DOHH2 (cell line): ENCODE measurements around the gene LRRC42.

Source experiments
- CTCF ChIP-seq: fragments of 200-600 bp; sonication (generic); IDR thresholded peaks from one replicate; pipeline ENCODE4 v1.5.1; 2014; ENCODE audit warnings: antibody characterized with exemption, mild to moderate bottlenecking, low read depth, low read length; ENCODE audit not compliant: poor library complexity, severe bottlenecking
- EZH2phosphoT487 ChIP-seq: fragments of 200-600 bp; sonication (generic); IDR thresholded peaks from 2 replicates; pipeline ENCODE4 v1.6.1; 2017; ENCODE audit warnings: borderline replicate concordance, mild to moderate bottlenecking, antibody characterized with exemption, low read length, moderate library complexity, mixed read lengths

- TF ChIP-seq CTCF = no peak
- TF ChIP-seq EZH2phosphoT487 = no peak
Observed at GRCh38 chr1:54006508-54006907, 60.4 kb downstream of the LRRC42 start.
